SKM-1 treated with dmso at 0.1 percent for 144 hours (cell line): ENCODE results near the gene STH.

ENCODE experiments used
- DNase-seq: peaks from one replicate; lab custom pipeline; 2025; ENCODE audit not compliant: unreplicated experiment; lab: John Stamatoyannopoulos, UW

Gene STH

GRCh38 chr17:46026166-46027047, 27.4 kb downstream of the STH start:
- DNase-seq, result peak; percentile 20

GRCh38 chr17:46027048-46027975, 28.3 kb downstream of the STH start:
- no peak for DNase-seq

- no peak for DNase-seq
Measured at GRCh38 chr17:46027976-46028325, 28.9 kb downstream of the STH start.

DNA sequence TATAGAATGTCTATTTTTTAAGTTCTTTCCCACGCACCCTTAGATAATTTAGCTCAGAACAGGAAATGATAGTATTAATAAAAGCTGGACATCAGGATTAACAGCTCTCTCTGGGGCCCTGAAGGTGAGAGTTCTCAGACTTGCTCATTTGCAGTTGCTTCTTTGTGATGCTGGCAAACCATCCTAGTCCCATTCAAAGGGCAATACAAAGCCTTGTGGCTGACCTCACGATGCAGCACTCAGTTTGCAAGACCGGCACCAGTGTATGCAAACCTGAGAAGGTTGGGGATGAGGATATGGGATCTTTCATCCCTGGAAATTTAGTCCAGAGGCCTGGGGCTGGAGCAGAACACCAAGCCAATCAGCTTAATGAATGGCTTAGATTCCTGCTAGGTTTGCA, 29.3 kb downstream of the STH start:
- no peak for DNase-seq

- DNase-seq, result no peak
Measured at GRCh38 chr17:46028981-46029565, 30.0 kb downstream of the STH start.

- no peak for DNase-seq
Measured at GRCh38 chr17:46029627-46030026, 30.6 kb downstream of the STH start.

DNA sequence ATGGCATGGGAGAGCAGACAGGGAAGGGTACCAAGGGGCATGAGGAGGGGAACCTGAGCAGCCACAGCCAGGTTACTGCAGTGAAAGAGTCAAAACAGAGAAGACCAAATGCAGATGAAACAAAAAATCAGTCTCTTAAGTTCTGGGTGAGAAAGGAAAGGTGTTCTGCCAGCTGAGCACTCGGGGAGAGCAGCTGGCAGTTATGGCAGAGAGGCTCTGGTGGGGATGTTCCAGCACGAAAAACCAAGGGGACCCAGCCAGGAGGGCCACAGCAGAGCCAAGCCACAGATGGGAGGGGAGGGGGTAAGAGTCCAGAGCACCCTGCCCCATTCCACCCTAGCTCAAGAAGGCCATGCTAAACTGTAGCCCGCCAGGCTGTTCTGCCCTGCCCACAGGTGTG, 31.7 kb downstream of the STH start:
- DNase-seq, result no peak

DNA sequence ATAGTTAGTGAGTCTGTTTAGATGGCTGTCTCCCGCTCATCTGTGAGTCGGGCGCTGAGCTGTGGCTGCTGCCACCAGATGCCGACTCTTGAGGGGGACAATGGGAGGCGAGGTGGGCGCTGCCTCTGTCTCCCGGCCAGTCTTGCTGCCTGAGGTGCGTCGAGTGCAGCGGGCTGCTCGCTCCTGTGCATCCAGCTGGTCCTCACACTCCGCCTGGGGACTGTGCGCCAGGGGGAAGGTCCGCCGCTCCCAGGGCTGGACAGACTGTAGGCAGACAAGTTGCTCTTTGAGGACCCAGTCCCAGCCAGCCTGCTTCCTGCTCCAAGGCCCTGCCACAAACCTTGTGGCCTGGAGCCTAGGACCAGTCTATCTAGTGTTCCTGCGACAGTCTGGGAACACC, 32.4 kb downstream of the STH start:
- no peak for DNase-seq

GRCh38 chr17:46031920-46032319, 32.9 kb downstream of the STH start:
- DNase-seq, result no peak

DNA sequence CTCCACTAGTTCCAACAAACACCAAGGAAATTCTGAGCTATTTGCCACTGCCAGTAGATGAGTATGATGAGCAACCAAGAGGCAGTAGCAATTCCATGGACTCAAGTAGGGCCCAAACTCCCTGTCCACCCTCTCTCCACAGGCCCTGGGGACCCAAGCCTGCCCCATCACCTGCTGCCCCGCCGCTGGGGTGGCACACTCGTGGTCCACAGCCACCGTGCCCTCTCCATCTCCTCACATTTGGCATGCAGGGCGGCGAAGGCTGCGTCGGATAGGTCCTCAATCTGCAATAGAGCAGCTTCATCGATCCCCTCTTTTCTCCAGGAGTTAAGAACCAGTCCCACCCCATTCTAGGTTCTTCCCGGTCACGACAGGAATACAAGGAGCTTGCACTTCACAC, 33.9 kb downstream of the STH start:
- no peak for DNase-seq

DNA sequence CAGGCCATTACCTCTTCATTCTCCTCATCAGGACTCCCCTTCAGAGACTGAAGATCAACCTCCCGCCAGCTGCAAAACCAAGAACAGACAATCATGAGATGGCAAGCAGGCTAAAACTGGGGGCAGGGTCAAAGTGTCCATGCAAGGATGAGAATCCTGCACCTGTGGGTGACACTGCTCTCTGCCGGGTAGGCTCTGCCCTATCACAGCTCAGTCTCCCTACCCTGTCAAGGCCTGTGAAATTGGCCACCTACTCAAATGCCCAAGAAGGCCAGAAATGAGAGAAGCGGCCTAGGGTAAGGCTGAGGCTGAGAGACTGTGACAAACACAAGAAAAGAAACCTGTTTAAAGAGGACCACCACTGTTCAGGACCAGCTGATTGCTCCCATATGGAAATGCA, 34.3 kb downstream of the STH start:
- DNase-seq, result no peak

GRCh38 chr17:46035112-46035818, 36.2 kb downstream of the STH start:
- no peak for DNase-seq

- DNase-seq, result no peak
Measured at GRCh38 chr17:46036491-46036890, 37.4 kb downstream of the STH start.

GRCh38 chr17:46037722-46038255, 38.7 kb downstream of the STH start:
- no peak for DNase-seq

DNA sequence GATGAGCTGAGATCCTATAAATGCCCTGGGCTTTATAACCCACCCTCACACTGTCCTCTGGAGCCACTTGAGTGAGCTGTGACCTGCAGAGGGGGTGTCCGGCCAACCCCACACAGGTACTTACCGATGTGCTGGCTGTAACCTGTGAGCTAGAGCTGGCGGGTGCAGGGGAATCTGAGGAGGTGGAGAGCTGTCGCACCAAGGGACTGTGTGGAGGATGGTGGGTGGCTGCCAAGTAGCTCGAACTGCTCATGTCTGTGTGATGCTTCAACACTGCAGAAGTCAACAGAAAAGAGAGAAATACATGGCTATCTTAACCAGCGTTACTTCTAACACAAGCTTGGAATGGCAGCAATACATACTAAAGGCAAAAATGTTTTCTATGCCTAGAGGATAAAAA, 39.4 kb downstream of the STH start:
- DNase-seq, result no peak

GRCh38 chr17:46038937-46039336, 39.9 kb downstream of the STH start:
- no peak for DNase-seq

GRCh38 chr17:46039592-46040186, 40.6 kb downstream of the STH start:
- DNase-seq, result no peak

DNA sequence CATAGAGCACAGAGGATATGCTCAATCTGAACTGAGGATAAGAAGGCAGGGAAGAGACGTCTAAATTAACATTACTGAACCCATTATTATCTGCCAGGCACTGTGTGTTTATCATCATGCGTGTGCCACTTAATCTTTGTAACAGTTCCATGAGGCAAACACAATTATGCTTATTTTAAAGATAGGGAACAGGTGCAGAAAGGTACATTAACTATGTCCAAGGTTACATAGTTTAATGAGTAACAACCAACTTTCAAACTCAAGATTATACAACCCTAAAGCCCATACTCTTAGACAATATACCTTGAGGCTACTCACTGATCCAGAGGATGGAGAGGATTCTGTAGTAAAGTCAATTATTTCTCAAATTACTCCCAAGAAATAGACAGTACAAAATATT, 43.2 kb downstream of the STH start:
- DNase-seq, result no peak

GRCh38 chr17:46042925-46043324, 43.9 kb downstream of the STH start:
- no peak for DNase-seq

GRCh38 chr17:46043606-46044005, 44.6 kb downstream of the STH start:
- no peak for DNase-seq
